HG02678 (cell line): ENCODE data around the gene AKAP1.
"Not testable (repeated sequence)": the region's sequence is repeated elsewhere in the genome, so short reads cannot be mapped to it uniquely, and the experiment has no call there.

Experiments used
- ATAC-seq: cut with Tn5 transposase; IDR thresholded peaks from one replicate; pipeline ENCODE4 v1.9.1; 2021; ENCODE audit warnings: mild to moderate bottlenecking, moderate library complexity; ENCODE audit not compliant: unreplicated experiment

Gene AKAP1

DNA sequence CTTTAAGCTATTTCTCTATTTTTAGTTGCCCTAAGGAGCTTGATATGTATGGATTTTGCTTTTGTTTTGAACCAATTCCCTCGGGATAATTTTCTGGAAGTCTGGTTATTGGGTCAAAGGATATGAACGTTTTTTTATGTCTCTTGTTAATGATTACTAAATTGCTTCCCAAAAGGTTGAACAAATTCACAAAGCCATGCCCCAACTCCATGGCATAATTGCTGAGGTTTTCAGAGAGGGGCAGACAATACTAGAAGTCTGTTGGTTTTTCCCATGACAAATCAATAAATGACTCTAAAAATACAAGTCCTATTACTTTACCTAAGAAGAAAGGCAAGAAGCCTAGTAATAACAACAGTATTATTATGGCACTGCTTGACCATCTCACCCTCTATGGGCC is 11.4 kb upstream of the AKAP1 start:
- no peak for ATAC-seq

DNA sequence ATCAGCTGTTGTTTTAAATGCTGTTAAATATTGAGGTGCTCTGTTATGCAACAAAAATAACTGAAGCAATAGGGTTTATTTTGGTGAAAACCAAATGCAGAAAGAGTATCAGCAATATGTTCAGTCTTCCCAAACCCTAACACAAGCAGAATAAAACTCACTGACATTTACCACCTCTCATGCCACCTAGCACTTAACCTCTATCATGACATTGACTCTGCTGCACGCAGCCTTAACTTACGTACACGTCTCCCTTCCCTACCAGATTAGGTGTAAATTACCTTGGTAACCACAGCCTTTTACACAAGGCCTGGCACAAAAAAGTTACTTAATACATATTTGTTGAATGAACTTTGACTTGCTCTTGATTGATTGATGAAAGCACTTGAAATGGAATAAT is 9.9 kb upstream of the AKAP1 start:
- no peak for ATAC-seq

DNA sequence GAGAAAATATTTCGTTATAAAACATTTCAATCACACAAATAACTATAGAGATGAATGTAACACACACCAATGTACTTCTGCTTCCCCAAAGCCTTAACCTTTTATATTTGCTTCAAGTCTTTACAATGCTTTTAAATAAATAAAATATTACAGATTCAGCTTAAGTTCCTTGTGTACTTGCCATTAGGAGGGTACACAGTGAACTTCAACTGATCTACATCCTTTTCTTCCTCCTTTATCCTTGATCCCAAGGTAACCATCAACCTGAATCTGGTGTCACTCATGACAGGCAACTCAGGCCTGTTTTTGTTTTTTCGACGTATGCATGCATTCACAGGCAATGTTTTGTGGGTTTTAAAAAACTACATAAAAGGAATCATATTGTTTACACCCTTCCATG is 9.3 kb upstream of the AKAP1 start:
- ATAC-seq = no peak

DNA sequence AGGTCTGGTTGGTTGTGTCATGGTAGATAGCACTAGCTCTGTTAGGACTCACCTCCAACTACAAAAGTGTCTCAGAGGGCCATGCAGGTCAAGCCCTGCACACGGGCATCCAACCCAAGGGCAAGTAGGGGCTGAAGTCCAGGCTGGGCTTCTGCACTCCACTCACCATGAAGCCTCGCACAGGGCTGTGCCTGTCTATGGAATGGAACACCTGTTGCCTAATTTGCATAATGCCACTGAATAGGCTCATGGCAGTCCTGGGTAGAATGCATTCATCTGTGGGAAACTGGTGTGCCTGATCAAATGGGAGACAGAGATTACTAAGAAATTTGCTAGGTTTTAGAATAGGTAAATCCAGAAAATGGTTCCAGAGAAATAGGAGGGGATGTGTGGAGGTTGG is 8.0 kb upstream of the AKAP1 start:
- no peak for ATAC-seq

DNA sequence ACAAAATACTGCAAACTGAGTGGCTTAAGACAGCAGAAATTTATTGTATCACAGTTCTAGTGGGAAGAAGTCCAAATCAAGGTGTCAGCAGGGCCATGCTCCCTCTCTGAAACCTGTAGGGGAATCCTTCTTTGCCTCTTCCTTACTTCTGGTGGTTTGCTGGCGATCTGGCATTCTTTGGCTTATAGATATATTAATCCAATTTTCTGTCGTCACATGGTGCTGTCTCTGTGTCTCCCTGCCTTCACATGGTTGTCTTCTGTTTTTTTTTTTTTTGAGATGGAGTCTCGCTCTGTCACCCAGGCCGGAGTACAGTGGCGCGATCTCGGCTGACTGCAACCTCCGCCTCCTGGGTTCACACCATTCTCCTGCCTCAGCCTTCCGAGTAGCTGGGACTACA is 6.8 kb upstream of the AKAP1 start:
- ATAC-seq = no peak

DNA sequence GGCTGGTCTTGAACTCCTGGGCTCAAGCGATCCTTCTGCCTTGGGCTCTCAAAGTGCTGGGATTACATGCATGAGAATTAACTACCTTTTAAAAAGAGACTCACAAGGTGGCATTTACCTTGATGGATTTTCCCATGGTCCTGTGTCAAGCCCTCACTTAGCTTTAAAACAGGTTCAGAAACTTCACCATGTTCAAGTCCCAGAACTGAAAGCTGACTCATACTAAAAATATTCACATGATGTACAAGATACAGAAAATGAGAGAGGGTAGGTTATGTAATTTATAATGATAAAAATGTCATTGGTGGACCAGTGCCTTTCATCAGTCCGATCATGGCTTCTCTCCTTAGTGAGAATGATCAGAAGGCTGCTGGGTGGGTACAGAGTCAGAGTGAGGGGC is 4.3 kb upstream of the AKAP1 start:
- no peak for ATAC-seq

DNA sequence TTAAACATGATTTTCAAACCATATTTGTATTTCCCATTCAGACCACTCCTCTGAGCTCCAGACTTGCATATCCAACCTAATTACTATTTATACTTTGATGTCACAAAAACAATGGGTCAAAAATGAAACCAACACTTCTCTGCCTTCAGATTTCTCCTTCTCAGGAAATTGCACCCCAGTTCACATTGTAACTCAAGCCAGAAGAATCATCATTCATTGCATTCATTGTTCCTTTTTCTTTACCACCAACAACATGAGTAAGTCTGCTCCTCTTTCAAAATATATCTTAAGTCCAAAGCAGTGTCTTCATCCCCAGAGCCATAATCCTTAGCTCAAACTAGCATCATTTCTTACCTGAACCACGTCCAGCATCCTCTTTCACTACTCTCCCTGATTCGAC is 2.6 kb upstream of the AKAP1 start:
- no peak for ATAC-seq

DNA sequence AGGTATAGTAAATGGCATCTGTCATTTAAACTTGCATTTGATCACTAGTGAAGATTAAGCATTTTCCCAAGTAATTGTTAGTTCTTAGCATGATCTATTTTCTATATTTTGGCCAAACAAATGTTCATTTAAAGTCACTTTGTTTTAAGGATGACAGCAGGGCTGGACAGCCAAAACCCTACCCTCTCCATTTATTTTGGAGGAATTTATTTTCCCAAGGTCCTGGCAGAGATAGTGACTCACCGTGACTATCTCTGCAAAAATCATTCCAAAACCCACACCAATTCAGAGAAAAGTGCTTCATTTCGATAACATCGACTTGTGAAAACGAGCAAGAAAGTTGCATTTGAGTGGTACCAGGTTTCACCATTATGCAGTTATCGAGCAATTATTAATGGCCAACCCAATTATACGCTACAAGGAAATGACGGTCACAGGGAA is 665 bp upstream of the AKAP1 start:
- no peak for ATAC-seq

DNA sequence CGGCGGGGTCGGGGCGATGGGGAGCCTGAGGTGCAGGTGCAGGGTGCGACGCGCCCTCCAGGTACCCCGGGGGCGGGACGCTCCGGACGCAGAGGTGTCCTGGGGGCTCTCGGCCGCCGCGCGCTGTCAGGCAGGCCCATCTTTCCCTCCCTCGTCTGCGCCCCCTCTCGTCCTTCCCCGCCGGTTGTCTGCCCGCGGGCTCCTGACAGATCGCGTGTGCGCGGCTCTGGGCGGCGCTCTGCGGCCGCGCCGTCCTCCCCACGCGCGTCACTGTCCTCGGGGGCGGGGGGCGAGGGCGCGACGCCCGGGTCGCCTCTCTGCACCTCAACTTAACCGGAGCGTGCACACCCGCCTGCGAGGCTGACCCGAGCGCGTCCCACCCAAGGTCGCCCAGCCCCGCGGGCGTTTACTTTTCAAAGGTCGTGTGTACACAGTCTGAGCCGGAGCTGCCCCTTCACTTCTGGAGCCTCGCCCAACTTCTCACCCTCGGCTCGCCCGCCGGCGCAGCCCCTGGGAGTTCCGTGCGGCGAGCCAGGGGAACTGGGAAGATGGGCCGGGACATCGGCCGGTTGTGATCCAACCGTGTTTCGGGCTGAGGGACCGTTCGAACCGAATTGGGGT is 512 bp downstream of the AKAP1 start:
- peak; percentile 33 for ATAC-seq

DNA sequence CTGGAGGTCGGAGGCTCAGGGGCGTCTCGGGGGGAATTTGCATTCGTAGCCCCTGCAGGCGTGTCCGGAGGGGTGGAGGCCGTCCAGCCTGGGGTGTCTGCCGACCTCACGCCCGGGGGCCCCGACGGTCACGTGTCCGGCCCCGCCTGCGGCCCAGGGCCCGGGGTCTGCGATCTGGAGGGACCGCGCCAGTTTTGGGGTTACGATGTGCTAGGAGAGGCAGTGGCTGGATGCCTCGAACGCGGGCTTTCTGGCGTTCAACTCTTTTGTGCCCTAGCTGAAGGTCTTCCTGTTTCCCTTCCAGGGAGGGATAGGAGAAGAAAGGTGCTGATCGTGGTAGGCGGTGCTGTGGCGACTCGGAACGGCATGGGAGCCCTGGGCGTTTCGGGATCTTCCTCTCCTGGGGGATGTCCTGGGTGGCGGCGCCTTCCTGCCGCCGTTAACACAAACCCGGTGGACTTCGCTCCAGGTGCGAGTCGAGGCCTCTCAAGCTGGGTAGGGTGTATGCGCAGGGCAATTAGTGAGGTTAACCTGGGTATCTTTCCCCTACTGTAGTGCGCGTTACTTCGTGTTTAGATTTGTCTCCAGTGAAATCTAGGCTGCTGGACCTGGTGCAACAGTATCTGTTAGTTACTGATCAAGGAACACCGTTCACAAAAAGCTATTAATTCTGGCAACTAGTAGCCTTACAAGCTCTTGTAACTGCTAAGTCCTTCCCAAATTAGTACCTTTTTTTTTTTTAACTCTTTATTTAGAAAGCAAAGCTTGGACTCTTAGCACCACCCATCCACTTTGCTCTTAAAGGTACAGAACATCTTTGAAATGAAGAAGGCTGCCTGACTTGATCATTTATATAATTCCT is 1.3 kb downstream of the AKAP1 start:
- ATAC-seq = no peak

DNA sequence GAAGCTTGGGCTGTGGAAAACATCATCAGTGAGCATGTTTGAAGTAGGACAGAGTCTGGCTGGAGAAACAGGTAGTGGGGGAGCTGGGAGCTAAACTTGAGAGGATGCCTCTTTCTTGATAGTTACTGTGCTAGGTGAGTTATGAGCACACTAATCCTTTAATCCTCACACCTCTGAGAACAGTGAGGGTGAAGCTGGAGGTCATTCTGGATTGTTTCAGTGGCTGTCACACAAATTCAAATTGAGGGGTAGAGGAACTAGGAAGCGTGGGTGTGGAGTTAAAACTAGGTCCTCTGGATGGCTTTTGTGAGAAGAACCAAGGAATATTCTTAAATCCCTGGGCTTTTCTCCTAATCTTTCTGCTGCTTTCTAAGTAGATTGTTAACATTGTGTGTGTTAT is 3.3 kb downstream of the AKAP1 start:
- ATAC-seq = no peak

DNA sequence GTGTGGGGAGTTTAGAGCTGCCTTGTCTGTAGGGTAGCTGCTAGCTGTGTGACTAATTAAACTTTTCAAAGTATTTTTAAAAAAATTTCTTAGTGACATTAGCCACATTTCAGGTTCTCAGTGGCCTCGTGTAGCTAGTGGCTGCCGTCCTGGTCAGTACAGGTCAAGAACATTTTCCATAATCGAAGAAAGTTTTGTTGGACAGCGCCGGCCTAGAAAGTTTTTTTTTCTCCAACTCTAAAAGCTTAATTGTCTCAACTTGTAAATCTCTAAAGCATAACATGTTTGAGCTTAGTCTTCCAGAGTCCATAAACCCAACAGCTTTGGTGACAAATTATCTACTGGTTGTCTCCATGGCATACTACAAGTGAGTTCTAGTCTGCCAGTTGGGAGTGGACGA is 4.3 kb downstream of the AKAP1 start:
- no peak for ATAC-seq

DNA sequence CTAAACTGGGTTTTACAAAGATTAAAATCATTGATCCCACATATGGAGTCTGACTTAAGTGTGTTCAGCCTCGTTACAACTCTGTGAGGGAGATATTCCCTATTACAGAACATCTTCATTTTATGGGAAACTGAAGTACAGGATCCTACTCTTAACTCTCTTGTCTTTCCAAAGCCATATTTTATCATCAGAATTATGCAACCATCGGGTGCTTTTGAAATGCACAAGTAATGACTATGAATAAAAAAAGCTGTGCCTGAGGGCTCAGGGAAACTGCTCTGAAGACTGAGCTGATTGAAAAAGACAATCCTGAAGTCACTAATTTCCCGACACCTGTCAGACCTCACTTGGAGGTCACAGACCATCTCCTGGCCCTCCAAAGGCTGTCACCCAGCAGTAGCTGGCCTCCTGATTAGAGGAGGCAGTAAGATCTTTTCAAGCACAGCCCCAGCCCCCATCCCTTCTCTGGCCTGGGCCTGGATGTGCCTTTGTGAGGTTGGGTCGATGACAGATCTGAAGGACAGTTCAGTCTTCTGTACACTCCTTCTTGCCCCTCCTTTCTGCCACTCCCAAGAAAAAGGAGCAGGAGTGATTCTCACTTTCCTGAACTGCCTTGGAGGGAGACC is 5.6 kb downstream of the AKAP1 start:
- ATAC-seq = no peak

DNA sequence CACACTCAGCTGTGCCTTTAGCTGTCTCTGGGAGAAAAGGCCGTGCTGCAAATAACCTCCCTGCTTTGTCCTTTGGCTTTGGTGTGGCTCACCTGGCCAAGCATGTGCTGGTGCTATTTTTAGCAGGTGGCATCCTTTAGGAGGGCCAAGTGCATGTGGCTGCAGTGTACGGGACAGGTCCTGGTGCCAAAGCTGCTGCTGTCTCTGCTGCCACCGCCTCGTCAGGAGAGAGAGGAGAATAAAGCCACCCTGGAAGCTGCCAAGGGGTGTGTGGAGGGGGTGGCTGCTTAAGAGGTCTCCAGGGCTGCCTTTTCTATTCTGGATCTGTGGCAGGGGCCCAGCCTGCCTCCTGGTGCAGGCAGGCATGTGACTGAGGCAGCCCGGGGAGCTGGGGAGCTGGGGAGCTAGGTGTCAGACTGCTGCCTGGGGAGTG is 6.2 kb downstream of the AKAP1 start:
- no peak for ATAC-seq

DNA sequence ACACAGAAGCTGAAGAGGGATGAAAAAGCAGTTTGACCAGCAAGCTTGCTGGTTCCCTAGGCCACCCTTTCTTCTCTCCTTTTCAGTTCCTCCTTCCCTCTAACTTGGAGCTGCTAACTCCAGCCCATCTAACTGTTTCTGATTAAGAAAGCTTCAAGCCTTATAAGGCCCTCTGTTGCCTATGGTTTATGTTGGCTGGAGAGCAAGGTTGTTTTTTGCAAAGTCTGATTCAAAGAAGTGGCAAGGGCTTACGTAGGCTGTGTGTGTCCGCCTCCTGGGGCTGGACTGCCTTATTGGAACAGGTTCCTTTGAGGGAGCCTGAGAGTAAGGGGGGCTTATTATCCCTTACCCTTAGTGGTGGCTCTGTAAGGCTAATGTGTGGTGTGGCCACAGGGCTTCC is 7.1 kb downstream of the AKAP1 start:
- no peak for ATAC-seq

DNA sequence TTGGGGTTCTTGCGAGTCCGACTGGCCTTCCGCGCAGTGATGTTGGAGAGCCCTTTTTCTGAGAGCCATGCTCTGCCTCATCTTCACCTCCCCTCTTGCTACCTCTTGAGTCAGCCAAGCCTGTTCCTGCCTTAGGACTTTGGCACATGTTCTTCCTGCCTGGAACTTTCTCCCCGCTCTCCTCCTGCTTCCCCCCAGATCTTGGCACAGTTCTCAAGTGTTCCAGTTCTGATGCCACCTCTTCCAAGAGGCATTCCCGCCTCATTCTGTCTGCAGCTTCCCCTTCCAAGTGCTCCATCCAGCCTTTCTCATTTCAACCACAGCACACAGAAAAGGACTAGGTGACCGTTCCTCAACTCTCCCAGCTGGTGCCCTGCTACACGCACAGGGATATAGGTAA is 7.7 kb downstream of the AKAP1 start:
- no peak for ATAC-seq

DNA sequence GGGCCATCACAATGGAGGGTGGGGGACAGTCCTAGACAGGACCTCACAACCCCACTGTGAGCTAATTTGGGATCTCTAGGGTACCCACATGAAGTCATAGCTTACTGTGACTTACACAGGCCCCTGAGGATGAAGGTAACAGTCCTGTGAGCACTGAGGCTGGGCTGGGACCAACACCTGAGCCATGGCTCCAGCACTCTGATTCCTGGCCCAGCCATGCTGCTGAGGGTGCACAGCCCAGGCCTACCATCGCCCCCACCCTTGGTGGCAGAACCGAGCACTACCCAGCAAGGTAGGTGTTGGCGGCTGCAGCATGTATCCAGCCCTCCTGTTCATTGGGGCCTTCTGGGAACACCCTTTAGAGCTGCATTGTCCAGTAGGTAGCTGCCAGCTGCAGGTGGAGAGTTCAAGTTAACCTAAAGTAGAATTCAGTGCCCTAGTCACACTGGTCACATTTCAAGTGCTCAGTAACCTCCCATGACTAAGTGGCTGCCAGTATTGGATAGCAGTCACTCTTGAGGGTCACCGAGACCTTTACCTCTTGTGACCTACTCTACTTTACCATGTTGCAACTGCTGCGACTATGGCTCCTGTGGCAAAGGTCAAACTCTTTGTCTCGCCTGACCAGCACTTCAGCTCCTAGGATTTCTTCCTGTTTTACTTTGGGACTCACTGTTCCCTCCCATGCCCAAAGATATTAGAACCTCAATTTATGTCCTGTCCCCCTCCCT is 11.6 kb downstream of the AKAP1 start:
- no peak for ATAC-seq

DNA sequence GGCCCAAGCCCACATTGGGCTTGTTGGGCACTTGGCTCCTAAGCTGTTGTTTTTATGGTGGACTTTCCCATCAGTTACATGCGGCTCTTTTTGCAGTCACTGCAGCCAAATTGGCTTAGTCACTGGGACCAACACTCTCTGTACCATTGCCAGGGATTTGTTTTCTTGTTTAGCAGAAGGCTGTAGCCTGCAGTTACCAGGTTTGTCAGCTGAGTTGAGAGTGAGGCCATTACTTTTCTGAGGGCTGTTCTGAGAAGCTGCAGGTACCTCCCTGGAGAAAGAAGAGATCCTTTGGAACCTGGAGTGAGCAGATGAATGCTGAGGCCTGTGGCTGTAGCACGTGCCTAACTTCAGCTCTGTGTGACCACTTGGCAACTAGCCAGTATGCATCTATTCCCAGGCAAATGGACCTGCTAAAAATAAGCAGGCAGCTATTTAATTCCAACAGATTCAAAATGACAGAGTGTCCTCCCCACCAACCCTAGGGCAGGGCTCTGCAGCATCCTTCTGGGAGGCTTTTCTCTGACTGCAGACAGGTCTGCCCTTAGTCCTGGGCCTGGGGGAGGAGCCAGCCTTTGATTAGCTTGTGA is 12.9 kb downstream of the AKAP1 start:
- no peak for ATAC-seq

DNA sequence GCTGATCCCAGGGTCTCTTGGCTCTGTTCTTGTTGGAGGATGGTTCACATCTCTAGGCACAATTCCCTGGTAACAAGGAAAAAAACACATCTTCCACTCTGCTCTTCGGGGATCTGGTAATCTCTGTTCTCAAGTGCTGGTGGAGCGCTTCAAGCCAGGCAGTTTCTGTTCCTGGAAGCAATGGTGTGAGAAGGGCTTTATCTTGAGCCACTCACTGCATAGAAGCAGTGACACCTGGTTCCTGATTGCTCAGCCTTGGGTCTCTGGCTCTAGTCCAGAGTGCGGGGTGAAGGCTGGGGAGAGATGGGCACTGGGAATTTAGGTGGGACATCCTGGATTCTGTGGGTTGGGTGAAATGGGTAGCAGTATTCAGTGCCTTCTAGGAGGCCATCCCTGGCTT is 14.1 kb downstream of the AKAP1 start:
- ATAC-seq = peak; percentile 72

DNA sequence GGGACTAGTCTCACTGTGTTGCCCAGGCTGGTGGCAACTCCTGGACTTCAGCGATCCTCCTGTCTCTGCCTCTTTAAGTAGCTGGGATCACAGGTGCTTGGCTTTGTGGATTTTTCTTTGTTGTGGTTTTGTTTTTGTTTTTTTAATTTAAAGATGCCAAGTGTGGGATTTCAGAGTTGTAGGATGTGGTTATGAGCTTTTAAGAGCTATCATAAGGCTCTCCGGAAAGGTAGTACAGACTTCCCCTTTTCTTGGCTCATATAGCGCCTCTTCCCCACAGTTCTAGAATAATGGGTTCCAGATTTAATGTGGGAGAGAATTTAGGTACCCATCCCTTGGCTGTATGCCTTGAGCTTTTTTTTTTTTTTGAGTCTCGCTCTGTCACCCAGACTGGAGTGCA is 17.1 kb downstream of the AKAP1 start:
- ATAC-seq = no peak

DNA sequence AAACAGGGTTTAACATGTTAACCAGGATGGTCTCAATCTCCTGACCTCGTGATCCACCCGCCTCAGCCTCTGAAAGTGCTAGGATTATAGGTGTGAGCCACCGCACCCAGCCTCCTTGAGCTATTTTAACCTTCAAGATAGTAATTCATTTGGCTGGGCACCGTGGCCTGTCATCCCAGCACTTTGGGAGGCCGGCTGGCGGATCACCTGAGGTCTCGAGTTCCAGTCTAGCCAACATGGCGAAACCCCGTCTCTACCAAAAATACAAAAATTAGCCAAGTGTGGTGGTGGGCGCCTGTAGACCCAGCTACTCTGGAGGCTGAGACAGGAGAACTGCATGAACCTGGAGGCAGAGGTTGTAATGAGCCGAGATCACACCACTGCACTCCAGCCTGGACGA is 17.6 kb downstream of the AKAP1 start:
- not testable (repeated sequence) for ATAC-seq
